Kidney (tissue), 22 donors: ENCODE results near the gene CAPS2. TPM values are rescaled to one million over a fixed set of nuclear protein-coding genes. Genes with fewer than 3 reads are reported as not detected.
A peak's percentile ranks its signal among the peaks of the same experiment; 100 is the strongest.

Source experiments
- DNase-seq, 5 donors: peaks; one replicate each; pipeline ENCODE4 v3.0.0-alpha.2; 2013 to 2020
- FAIRE-seq: peaks from 2 replicates; lab custom pipeline; 2012; peaks lifted over from hg19 to GRCh38; lab: Jason Lieb, UNC
- H3K27ac ChIP-seq, 2 donors: one replicate each; pipeline ENCODE4 v1.7.0; 2013; ENCODE audit warnings: low read depth in 2 of 2, low read length in 2 of 2, inconsistent platforms in 1 of 2
- H3K27me3 ChIP-seq: one replicate; pipeline ENCODE4 v1.7.1; 2013; ENCODE audit warnings: low read length, inconsistent platforms; ENCODE audit not compliant: control insufficient read depth, insufficient read depth
- H3K36me3 ChIP-seq, 3 donors: one replicate each; pipeline versions ENCODE4 v1.7.0 to v1.7.1; 2013; ENCODE audit warnings: low read length in 3 of 3, control low read depth in 1 of 3, inconsistent platforms in 1 of 3; ENCODE audit not compliant: insufficient read depth in 3 of 3, control insufficient read depth in 2 of 3
- H3K4me1 ChIP-seq, 3 donors: one replicate each; pipeline versions ENCODE4 v1.7.0 to v1.7.1; 2013; ENCODE audit warnings: low read length in 3 of 3, inconsistent platforms in 1 of 3, low read depth in 1 of 3; ENCODE audit not compliant: control insufficient read depth in 2 of 3, insufficient read depth in 2 of 3
- H3K4me3 ChIP-seq, 3 donors: one replicate each; pipeline versions ENCODE4 v1.7.0 to v1.8.1; 2013; ENCODE audit warnings: low read length in 3 of 3, control low read depth in 1 of 3, inconsistent platforms in 1 of 3
- H3K9ac ChIP-seq, 3 donors: one replicate each; pipeline versions ENCODE4 v1.7.0 to v1.7.1; 2013; ENCODE audit warnings: low read length in 3 of 3, control low read depth in 1 of 3, inconsistent platforms in 1 of 3
- H3K9me3 ChIP-seq, 3 donors: one replicate each; pipeline versions ENCODE4 v1.7.0 to v1.7.1; 2013; ENCODE audit warnings: low read length in 3 of 3, control low read depth in 1 of 3, inconsistent platforms in 1 of 3; ENCODE audit not compliant: control insufficient read depth in 2 of 3, insufficient read depth in 1 of 3
- intact Hi-C: fragments of 100-400 bp; cut with DNase I; formaldehyde crosslinking; loops from one replicate; pipeline ENCODE4 v1.11.1; 2022
- long read RNA-seq, 10 donors: library from polyadenylated mRNA in 1 of 10; unstranded in 1 of 10; transcript quantifications; one replicate each; pipeline ENCODE4 v2.0.0 and lab custom pipeline, GENCODE V29; 2021 to 2026
- polyA plus RNA-seq: library from polyadenylated mRNA; stranded (reverse); fragments of 350-450 nt; fragmentation: Illumina TruSeq; extraction: RNeasy Lipid Tissue Mini Kit (QIAGEN cat#74804); gene quantifications from one replicate; pipeline ENCODE4 v1.2.3, GENCODE V29; 2014; ENCODE audit warnings: low read depth, low replicate concordance; ENCODE audit not compliant: insufficient read depth
- total RNA-seq: library from RNA; stranded (reverse); fragmentation: NEBNext Ultra II Directional; extraction: Animal tissue kit (Norgen Biotek cat#: 25700); gene quantifications from one replicate; pipeline ENCODE4 v1.2.1, GENCODE V29; 2021
- TF ChIP-seq, protein P1 (sequence below): IDR thresholded peaks from 3 replicates; pipeline ENCODE4 v1.5.1; 2012; ENCODE audit warnings: mild to moderate bottlenecking, moderate library complexity, borderline replicate concordance; ENCODE audit not compliant: insufficient read depth; ENCODE audit errors: extremely low read depth
- donor health status: control.
- donor health status: control.
- donor health status: control.
- donor health status: control.
- donor health status: control.
- donor health status: DM: yes; HTN: yes; CAD: no.
- donor health status: Normal renal cell carcinoma (clear cell type).

The CAPS2 gene
- total RNA-seq (14.1 TPM), polyA plus RNA-seq (5.9 TPM)
- long read RNA-seq, donor 1, result 0 reads
- long read RNA-seq, donor 2, partial matches to known transcripts, result 0 of 1 reads
- long read RNA-seq, donor 2, other reads (novel, unspliced or antisense), result 0 of 1 reads
- long read RNA-seq, donor 3, result 0 reads
- long read RNA-seq, donor 4, partial matches to known transcripts, result 0 of 2 reads
- long read RNA-seq, donor 4, other reads (novel, unspliced or antisense), result 0 of 2 reads
- long read RNA-seq, donor 5, result 0 reads
- long read RNA-seq, donor 6, result 0 reads
- long read RNA-seq, donor 7, partial matches to known transcripts, result 1 of 3 reads
- long read RNA-seq, donor 7, other reads (novel, unspliced or antisense), result 2 of 3 reads
- long read RNA-seq, donor 8, partial matches to known transcripts, result 0 of 1 reads
- long read RNA-seq, donor 8, other reads (novel, unspliced or antisense), result 0 of 1 reads
- long read RNA-seq, donor 9, result 0 reads
- long read RNA-seq, donor 10, result 0 reads

DNA sequence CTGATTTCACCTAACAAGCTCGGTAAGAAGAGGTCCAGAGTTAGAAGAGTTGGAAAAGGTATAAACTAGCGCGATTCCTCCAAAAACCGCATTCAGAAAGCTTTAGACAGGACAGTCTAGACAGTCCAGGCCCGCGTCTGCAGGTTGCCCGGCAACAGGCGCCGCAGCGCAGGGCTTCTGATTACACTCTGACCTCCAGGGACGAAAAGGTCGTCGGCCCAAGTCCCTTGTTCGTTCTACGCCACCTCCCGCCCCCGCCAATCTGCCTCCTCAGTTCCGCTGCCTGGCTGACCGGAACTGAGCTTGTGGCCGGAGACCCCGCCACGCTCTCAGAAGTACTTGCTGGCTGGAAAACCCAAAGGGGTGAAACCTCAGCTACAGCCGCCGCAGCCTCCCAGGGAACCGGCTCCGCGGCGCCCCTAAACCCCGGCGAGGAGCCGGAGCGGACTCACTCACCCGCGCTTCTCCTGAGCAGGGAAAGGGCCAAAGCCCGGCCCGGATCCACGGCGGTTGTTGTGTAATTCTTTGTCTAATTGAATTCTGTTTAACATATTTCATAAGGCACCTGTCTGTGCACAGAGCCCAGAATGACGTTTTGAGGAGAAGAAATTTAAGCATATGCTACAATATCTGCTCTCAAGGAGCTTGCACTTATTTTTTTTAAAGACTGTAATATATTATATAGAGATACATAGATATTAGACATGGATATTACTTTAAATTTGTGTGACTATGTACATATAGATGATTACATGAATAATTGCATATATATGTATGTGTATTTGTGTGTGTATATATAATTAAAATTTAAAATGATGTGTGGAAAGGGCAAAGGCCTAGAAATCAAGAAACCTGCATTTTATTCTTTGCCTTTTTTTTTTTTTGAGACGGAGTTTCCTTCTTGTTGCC lies at the start of gene CAPS2:
Gene CAPS2, minus strand, starts transcription at position 407 of the 909 bp plus-strand sequence. CDS start 3,826 bp downstream, outside the sequence.
- Histone ChIP-seq H3K9ac (peak within 1 kb of the TSS; percentile 19 to 74 (median 30)), H3K27ac (peak within 1 kb of the TSS; percentile 73 to 83), H3K9me3 (no peaks in the 10 kb centered on the region), H3K27me3 (no peaks in the 10 kb centered on the region), H3K36me3 (no peaks in the 10 kb centered on the region), H3K4me1 (peaks cover 0 to 9% (median 0%) of the 10 kb centered on the region in 3 donors), H3K4me3 (peak within 1 kb of the TSS; percentile 62 to 83 (median 79))
- no peak for FAIRE-seq
- peak; percentile 89 to 95 (median 93) for DNase-seq
- intact Hi-C loops, result no loop called here
- TF ChIP-seq, protein P1, sequence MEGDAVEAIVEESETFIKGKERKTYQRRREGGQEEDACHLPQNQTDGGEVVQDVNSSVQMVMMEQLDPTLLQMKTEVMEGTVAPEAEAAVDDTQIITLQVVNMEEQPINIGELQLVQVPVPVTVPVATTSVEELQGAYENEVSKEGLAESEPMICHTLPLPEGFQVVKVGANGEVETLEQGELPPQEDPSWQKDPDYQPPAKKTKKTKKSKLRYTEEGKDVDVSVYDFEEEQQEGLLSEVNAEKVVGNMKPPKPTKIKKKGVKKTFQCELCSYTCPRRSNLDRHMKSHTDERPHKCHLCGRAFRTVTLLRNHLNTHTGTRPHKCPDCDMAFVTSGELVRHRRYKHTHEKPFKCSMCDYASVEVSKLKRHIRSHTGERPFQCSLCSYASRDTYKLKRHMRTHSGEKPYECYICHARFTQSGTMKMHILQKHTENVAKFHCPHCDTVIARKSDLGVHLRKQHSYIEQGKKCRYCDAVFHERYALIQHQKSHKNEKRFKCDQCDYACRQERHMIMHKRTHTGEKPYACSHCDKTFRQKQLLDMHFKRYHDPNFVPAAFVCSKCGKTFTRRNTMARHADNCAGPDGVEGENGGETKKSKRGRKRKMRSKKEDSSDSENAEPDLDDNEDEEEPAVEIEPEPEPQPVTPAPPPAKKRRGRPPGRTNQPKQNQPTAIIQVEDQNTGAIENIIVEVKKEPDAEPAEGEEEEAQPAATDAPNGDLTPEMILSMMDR, result no peak

DNA sequence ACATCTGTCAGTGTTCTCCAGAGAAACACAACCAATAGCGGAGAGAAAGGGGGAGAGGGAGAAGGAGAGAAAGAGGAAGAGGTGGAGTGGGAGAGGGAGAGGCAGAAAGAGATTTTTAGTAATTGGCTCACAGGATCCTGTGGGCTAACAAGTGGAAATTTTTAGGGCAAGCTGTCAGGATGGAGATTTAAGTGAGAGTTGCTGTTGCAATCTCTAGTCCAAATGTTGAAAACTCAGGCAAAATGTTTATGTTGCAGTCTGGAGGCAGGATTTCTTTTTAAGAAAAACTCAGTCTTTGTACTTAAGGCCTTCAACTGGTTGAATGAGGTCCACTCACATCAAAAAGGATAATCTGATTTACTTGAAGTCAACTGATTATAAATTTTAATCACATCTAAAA lies 48.2 kb upstream of the CAPS2 start:
- intact Hi-C loops, result no loop called here
- FAIRE-seq (no peak), DNase-seq (no peak)
- TF ChIP-seq, protein P1, result no peak
- Histone ChIP-seq H3K9me3 (no peaks in the 10 kb centered on the region), H3K36me3 (no peaks in the 10 kb centered on the region), H3K27ac (no peak overlapping the region), H3K27me3 (no peaks in the 10 kb centered on the region), H3K4me3 (no peak overlapping the region), H3K9ac (no peak overlapping the region), H3K4me1 (no peaks in the 10 kb centered on the region)

DNA sequence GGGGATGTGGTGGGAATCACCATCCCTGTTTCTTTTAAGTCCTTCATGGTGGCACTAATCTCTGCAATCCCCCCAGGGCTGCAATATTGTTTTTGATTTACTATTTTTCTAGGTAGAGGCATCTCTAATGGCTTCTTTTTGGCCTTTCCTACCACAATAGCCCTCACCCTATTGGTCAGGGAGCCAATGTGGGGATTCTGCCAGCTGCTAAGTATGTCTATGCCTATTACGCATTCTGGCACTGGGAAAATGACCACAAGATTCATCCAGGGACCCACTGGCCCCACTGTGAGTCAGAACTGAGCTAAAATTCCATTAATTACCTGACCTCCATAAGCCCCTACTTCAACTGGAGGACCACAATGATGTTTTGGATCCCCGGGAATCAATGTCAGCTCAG lies 44.8 kb upstream of the CAPS2 start:
- Histone ChIP-seq H3K36me3 (no peaks in the 10 kb centered on the region), H3K27ac (no peak overlapping the region), H3K27me3 (no peaks in the 10 kb centered on the region), H3K9ac (no peak overlapping the region), H3K4me1 (no peaks in the 10 kb centered on the region), H3K4me3 (no peak overlapping the region), H3K9me3 (no peaks in the 10 kb centered on the region)
- intact Hi-C loops, result no loop called here
- DNase-seq (no peak), FAIRE-seq (no peak)
- TF ChIP-seq, protein P1, result no peak
